H1 (cell line): ENCODE measurements around the gene FOXA2. TPM values are rescaled to one million over a fixed set of nuclear protein-coding genes. Genes with fewer than 3 reads are reported as not detected.

ENCODE experiments used
- CTCF ChIA-PET: fragments of 300-600 bp; sonication (Branson Sonifier 250); formaldehyde crosslinking; loops from one replicate; lab custom pipeline; 2021; ENCODE audit not compliant: partially characterized antibody; lab: Charles Lee
- POLR2A ChIA-PET: fragments of 300-600 bp; sonication (Branson Sonifier 250); formaldehyde crosslinking; loops from one replicate; lab custom pipeline; 2021; ENCODE audit warnings: inconsistent platforms; ENCODE audit not compliant: partially characterized antibody; lab: Charles Lee
- DNase-seq, 2 experiments: peaks; one replicate each; pipeline versions ENCODE4 v3.0.0 to v3.0.0-alpha.2; 2010 to 2022; ENCODE audit warnings: low spot score in 2 of 2, low read depth in 1 of 2, mixed read lengths in 1 of 2
- FAIRE-seq: peaks from 2 replicates; lab custom pipeline; 2011; peaks lifted over from hg19 to GRCh38; lab: Jason Lieb, UNC
- H2AFZ ChIP-seq: 2 replicates; pipeline ENCODE4 v1.8.1; 2012; ENCODE audit warnings: low read length, inconsistent platforms
- H2AK5ac ChIP-seq: 2 replicates; pipeline ENCODE4 v1.6.1; 2013; ENCODE audit warnings: low read depth, low read length
- H2BK120ac ChIP-seq: replicated peaks from 2 replicates; pipeline ENCODE3; 2013; ENCODE audit warnings: low read depth, low read length, inconsistent platforms
- H2BK12ac ChIP-seq: 2 replicates; pipeline ENCODE4 v1.6.1; 2013; ENCODE audit warnings: low read depth, low read length
- H2BK15ac ChIP-seq: 2 replicates; pipeline ENCODE4 v1.6.1; 2013; ENCODE audit warnings: low read length
- H2BK20ac ChIP-seq: 2 replicates; pipeline ENCODE4 v1.6.1; 2013; ENCODE audit warnings: low read length
- H2BK5ac ChIP-seq: 2 replicates; pipeline ENCODE4 v1.6.1; 2013; ENCODE audit warnings: low read depth, low read length
- H3K14ac ChIP-seq: 2 replicates; pipeline ENCODE4 v1.6.1; 2013; ENCODE audit warnings: inconsistent platforms; ENCODE audit not compliant: insufficient read length
- H3K18ac ChIP-seq: 2 replicates; pipeline ENCODE4 v1.6.1; 2013; ENCODE audit warnings: low read length; ENCODE audit errors: extremely low read depth
- H3K23ac ChIP-seq: 2 replicates; pipeline ENCODE4 v1.6.1; 2013; ENCODE audit warnings: inconsistent platforms; ENCODE audit not compliant: insufficient read length
- H3K23me2 ChIP-seq: 2 replicates; pipeline ENCODE4 v1.6.1; 2013; ENCODE audit warnings: low read depth, low read length
- H3K27ac ChIP-seq: 2 replicates; pipeline ENCODE4 v1.6.1; 2011; ENCODE audit warnings: low read depth, low read length, inconsistent platforms
- H3K27me3 ChIP-seq, 4 experiments: replicated peaks in 1 of 4; 1 replicate in 1 of 4; 2 replicates in 3 of 4; pipeline versions ENCODE4 v1.6.1 to v1.8.1; 2011 to 2013; ENCODE audit warnings: low read length in 3 of 4, mild to moderate bottlenecking in 3 of 4, inconsistent platforms in 2 of 4, mixed read lengths in 2 of 4, moderate library complexity in 1 of 4; ENCODE audit not compliant: control insufficient read depth in 3 of 4, insufficient read depth in 3 of 4; ENCODE audit errors: extremely low read depth in 1 of 4
- H3K36me3 ChIP-seq, 4 experiments: 2 replicates each; pipeline versions ENCODE4 v1.6.1 to v1.8.1; 2011 to 2013; ENCODE audit warnings: mild to moderate bottlenecking in 4 of 4, low read length in 3 of 4, moderate library complexity in 2 of 4, control low read depth in 1 of 4, inconsistent platforms in 1 of 4; ENCODE audit not compliant: insufficient read depth in 4 of 4, control insufficient read depth in 2 of 4
- H3K4ac ChIP-seq: replicated peaks from 2 replicates; pipeline ENCODE3; 2013; ENCODE audit warnings: low read length, low read depth, mixed read lengths, inconsistent platforms; ENCODE audit not compliant: insufficient read length
- H3K4me1 ChIP-seq, 4 experiments: replicated peaks in 1 of 4; 1 replicate in 1 of 4; 2 replicates in 3 of 4; pipeline versions ENCODE4 v1.6.1 to v1.8.1; 2011 to 2013; ENCODE audit warnings: low read length in 3 of 4, inconsistent platforms in 2 of 4, mixed read lengths in 1 of 4; ENCODE audit not compliant: insufficient read depth in 4 of 4, control insufficient read depth in 3 of 4
- H3K4me2 ChIP-seq, 2 experiments: 2 replicates each; pipeline versions ENCODE4 v1.6.1 to v1.8.1; 2011 to 2013; ENCODE audit warnings: low read depth in 2 of 2, low read length in 2 of 2, control low read depth in 1 of 2, inconsistent platforms in 1 of 2, mild to moderate bottlenecking in 1 of 2; ENCODE audit not compliant: insufficient read depth in 1 of 2
- H3K4me3 ChIP-seq, 4 experiments: fragments of 200-600, 300-600 bp in 1 of 4; sonication (generic), shearing (Covaris generic), sonication (Bioruptor Twin) in 1 of 4; 2 replicates each; pipeline versions ENCODE4 v1.5.1 to v1.8.1; 2011 to 2016; ENCODE audit warnings: low read length in 4 of 4, low read depth in 3 of 4, control low read depth in 2 of 4, inconsistent platforms in 2 of 4, mild to moderate bottlenecking in 2 of 4, mixed read lengths in 1 of 4, moderate library complexity in 1 of 4; ENCODE audit not compliant: insufficient read depth in 2 of 4; ENCODE audit errors: extremely low read depth in 1 of 4
- H3K56ac ChIP-seq: replicated peaks from 2 replicates; pipeline ENCODE3; 2013; ENCODE audit warnings: low read depth, mild to moderate bottlenecking, mixed read lengths, low read length, inconsistent platforms; ENCODE audit not compliant: insufficient read length
- H3K79me1 ChIP-seq: 2 replicates; pipeline ENCODE4 v1.6.1; 2013; ENCODE audit warnings: low read depth, low read length, control low read depth
- H3K79me2 ChIP-seq, 2 experiments: 2 replicates each; pipeline versions ENCODE4 v1.6.1 to v1.8.1; 2012 to 2013; ENCODE audit warnings: low read length in 2 of 2, mild to moderate bottlenecking in 2 of 2, inconsistent platforms in 1 of 2; ENCODE audit not compliant: insufficient read depth in 2 of 2, control insufficient read depth in 1 of 2
- H3K9ac ChIP-seq, 4 experiments: replicated peaks in 1 of 4; 1 replicate in 1 of 4; 2 replicates in 3 of 4; pipeline versions ENCODE4 v1.6.1 to v1.8.1; 2011 to 2013; ENCODE audit warnings: low read depth in 3 of 4, low read length in 3 of 4, control low read depth in 2 of 4, mild to moderate bottlenecking in 2 of 4, moderate library complexity in 2 of 4, inconsistent platforms in 1 of 4; ENCODE audit errors: extremely low read depth in 1 of 4
- H3K9me3 ChIP-seq, 2 experiments: 2 replicates each; pipeline versions ENCODE4 v1.6.1 to v1.8.1; 2012 to 2013; ENCODE audit warnings: mild to moderate bottlenecking in 2 of 2, moderate library complexity in 2 of 2, control low read depth in 1 of 2, inconsistent platforms in 1 of 2, low read depth in 1 of 2, low read length in 1 of 2, mixed read lengths in 1 of 2; ENCODE audit not compliant: insufficient read depth in 2 of 2
- H4K20me1 ChIP-seq, 2 experiments: replicated peaks in 1 of 2; 2 replicates each; pipeline versions ENCODE3 to v1.8.1; 2011 to 2013; ENCODE audit warnings: inconsistent platforms in 2 of 2, low read length in 2 of 2, mild to moderate bottlenecking in 1 of 2; ENCODE audit not compliant: insufficient read depth in 2 of 2, control insufficient read depth in 1 of 2
- H4K5ac ChIP-seq: 2 replicates; pipeline ENCODE4 v1.6.1; 2013; ENCODE audit warnings: low read length, low read depth, mixed read lengths, inconsistent platforms; ENCODE audit not compliant: insufficient read length
- H4K8ac ChIP-seq: 2 replicates; pipeline ENCODE4 v1.8.0; 2013; ENCODE audit warnings: mild to moderate bottlenecking, moderate library complexity, low read length, inconsistent platforms; ENCODE audit not compliant: insufficient read depth; ENCODE audit errors: extremely low read depth
- H4K91ac ChIP-seq: replicated peaks from 2 replicates; pipeline ENCODE3; 2013; ENCODE audit warnings: low read length, mixed read lengths, inconsistent platforms; ENCODE audit not compliant: insufficient read length
- CHD2 ChIP-seq: IDR thresholded peaks from 2 replicates; pipeline ENCODE4 v1.6.1; 2012; ENCODE audit warnings: low read length, improper control_type of control experiment
- CTCF ChIP-seq, 3 experiments: IDR thresholded peaks; 1 replicate in 2 of 3; 2 replicates in 1 of 3; pipeline versions ENCODE4 v1.5.1 to v1.6.1; 2011; ENCODE audit warnings: low read length in 3 of 3, mild to moderate bottlenecking in 3 of 3, inconsistent platforms in 2 of 3, low read depth in 1 of 3, moderate library complexity in 1 of 3; ENCODE audit not compliant: insufficient read depth in 1 of 3; ENCODE audit errors: control extremely low read depth in 1 of 3
- EGR1 ChIP-seq: IDR thresholded peaks from 2 replicates; pipeline ENCODE4 v1.6.1; 2011; ENCODE audit warnings: low read depth, low read length, borderline replicate concordance
- JUN ChIP-seq: IDR thresholded peaks from 2 replicates; pipeline ENCODE4 v1.6.1; 2011; ENCODE audit warnings: low read depth, mild to moderate bottlenecking, improper control_type of control experiment, low read length
- KDM5A ChIP-seq: fragments of 200-600 bp; IDR thresholded peaks from 2 replicates; pipeline ENCODE4 v1.7.1; 2012; ENCODE audit warnings: mild to moderate bottlenecking, low read length, inconsistent platforms, mixed read lengths
- MAX ChIP-seq: IDR thresholded peaks from 2 replicates; pipeline ENCODE4 v1.6.1; 2012; ENCODE audit warnings: inconsistent platforms
- NANOG ChIP-seq: IDR thresholded peaks from 2 replicates; pipeline ENCODE4 v1.6.1; 2011; ENCODE audit warnings: low read length, low read depth, mild to moderate bottlenecking, inconsistent platforms; ENCODE audit not compliant: insufficient read depth, poor library complexity, severe bottlenecking
- PHF8 ChIP-seq: fragments of 200-600 bp; sonication (generic); conservative IDR thresholded peaks from 2 replicates; pipeline ENCODE4 v1.7.1; 2012; ENCODE audit warnings: low read depth, mild to moderate bottlenecking, inconsistent platforms, low read length, moderate library complexity
- SIX5 ChIP-seq: IDR thresholded peaks from 2 replicates; pipeline ENCODE4 v1.6.1; 2011; ENCODE audit warnings: mild to moderate bottlenecking, low read depth, low read length
- WGBS, 2 experiments: shearing (Covaris generic) in 1 of 2; methylation state at CpG; one replicate each; pipeline versions ENCODE4 v1.1.6 to v1.1.7; 2013 to 2015; ENCODE audit warnings: low lambda C conversion rate in 2 of 2, mixed read lengths in 2 of 2, inconsistent platforms in 1 of 2, low coverage in 1 of 2, missing lambda C conversion rate in 1 of 2; ENCODE audit not compliant: insufficient replicate concordance in 2 of 2, insufficient coverage in 1 of 2, insufficient read length in 1 of 2; ENCODE audit errors: extremely low coverage in 1 of 2, missing lambda C conversion rate in 1 of 2; 5-methylcytosine and 5-hydroxymethylcytosine counted together
- polyA plus RNA-seq, 7 experiments: library from polyadenylated mRNA; depleted of rRNA in 3 of 7; stranded (reverse) in 5 of 7; unstranded in 2 of 7; fragments of >200 nt in 5 of 7; fragments of 200-250 nt in 2 of 7; gene quantifications; 1 replicate in 5 of 7; 2 replicates in 1 of 7; 4 replicates in 1 of 7; pipeline versions ENCODE4 v1.2.1 to v1.2.3, GENCODE V29; 2011 to 2013; ENCODE audit warnings: missing spikeins in 2 of 7, mixed read lengths in 2 of 7
- total RNA-seq: library from RNA; stranded (reverse); fragmentation: NEBNext Ultra II Directional; extraction: Animal tissue kit (Norgen Biotek cat#: 25700); gene quantifications from 2 replicates; pipeline ENCODE4 v1.2.1, GENCODE V29; 2021

FOXA2 gene
- total and polyA plus RNA-seq, 2 of the 8 experiments (the other 6 are each of a cell fraction or from before 2014, with no cell fraction given) = not detected

GRCh38 chr20:22586645-22587310 is 2.4 kb upstream of the FOXA2 start:
- FAIRE-seq = no peak
- TF ChIP-seq NANOG (no peak), CTCF (IDR thresholded peaks at IDR 0.05; ENCODE audit: control extremely low read depth in 1 of 3, insufficient read depth in 1 of 3, low read depth in 1 of 3, low read length in 3 of 3) (peak; percentile 76 to 83 (median 83)), PHF8 (no peak), JUN (no peak), SIX5 (no peak), EGR1 (no peak), CHD2 (no peak), MAX (no peak), KDM5A (no peak)

More at GRCh38 chr20:22586645-22587310, 2.4 kb upstream of the FOXA2 start:
- H2BK120ac ChIP-seq = no peak overlapping the region
- no peak overlapping the region for H3K4ac ChIP-seq
- H4K20me1 ChIP-seq = peaks cover 8 to 9% of the 10 kb centered on the region in 2 experiments
- no peak overlapping the region for H4K91ac ChIP-seq
- POLR2A ChIA-PET = interaction anchor here (0.9 to 1.3 kb wide), 3 partner anchors 12 to 199 kb away, joined by 3 to 5 read pairs (median 3); no protein-coding TSS in a partner anchor
- H3K4me2 ChIP-seq = peak overlapping the region; percentile 8 to 59
- no peak overlapping the region for H2AFZ ChIP-seq
- no peak overlapping the region for H3K23ac ChIP-seq
- H3K14ac ChIP-seq = no peak overlapping the region
- no peak overlapping the region for H4K5ac ChIP-seq
- no peak overlapping the region for H3K27ac ChIP-seq
- peaks cover 0 to 15% (median 0%) of the 10 kb centered on the region in 4 experiments; a peak in 1 of 8 replicates for H3K36me3 ChIP-seq
- H3K27me3 ChIP-seq = peaks cover 71 to 89% (median 86%) of the 10 kb centered on the region in 4 experiments
- no peak overlapping the region for H3K56ac ChIP-seq
- no peak overlapping the region; the same call in 1 of the 2 replicates for H2BK12ac ChIP-seq
- H3K4me1 ChIP-seq = peaks cover 9 to 21% (median 14%) of the 10 kb centered on the region in 4 experiments
- H3K79me2 ChIP-seq = no peaks in the 10 kb centered on the region
- H4K8ac ChIP-seq = peak overlapping the region; percentile 72
- CTCF ChIA-PET = interaction anchor here (0.6 to 4.9 kb wide), 75 partner anchors 10 to 1077 kb away, joined by 3 to 82 read pairs (median 5); partner anchors contain the start of gene PAX1
- DNase-seq = peak in 1 of 2 experiments; percentile 90
- peak overlapping the region; percentile 48; the same call in 1 of the 2 replicates for H3K18ac ChIP-seq
- WGBS, 2 experiments = 5% methylated on average over 34 of the region's 47 CpGs; no CpG with 5 or more reads in 1 of the 2 experiments
- H3K9me3 ChIP-seq = peaks cover 0 to 3% of the 10 kb centered on the region in 2 experiments; a peak in 1 of 4 replicates
- no peaks in the 10 kb centered on the region for H3K79me1 ChIP-seq
- peak overlapping the region in 3 of 4 experiments; percentile 2 to 52 (median 19); a peak in 3 of 8 replicates for H3K4me3 ChIP-seq
- peaks cover 3% of the 10 kb centered on the region; the same call in 1 of the 2 replicates for H3K23me2 ChIP-seq
- H3K9ac ChIP-seq = no peak overlapping the region
- no peak overlapping the region; the same call in 1 of the 2 replicates for H2BK15ac ChIP-seq
- no peak overlapping the region for H2BK20ac ChIP-seq
- H2BK5ac ChIP-seq = no peak overlapping the region
- no peak overlapping the region for H2AK5ac ChIP-seq
